Measurements from ENCODE around the gene GPBP1. TPM values are rescaled to one million over a fixed set of nuclear protein-coding genes. Genes with fewer than 3 reads are reported as not detected.
"Not testable (repeated sequence)": the region's sequence is repeated elsewhere in the genome, so short reads cannot be mapped to it uniquely, and the experiment has no call there.

The GPBP1 gene
- total and polyA plus RNA-seq, 12 donors = 38.7 to 131 (median 81.7) TPM

DNA sequence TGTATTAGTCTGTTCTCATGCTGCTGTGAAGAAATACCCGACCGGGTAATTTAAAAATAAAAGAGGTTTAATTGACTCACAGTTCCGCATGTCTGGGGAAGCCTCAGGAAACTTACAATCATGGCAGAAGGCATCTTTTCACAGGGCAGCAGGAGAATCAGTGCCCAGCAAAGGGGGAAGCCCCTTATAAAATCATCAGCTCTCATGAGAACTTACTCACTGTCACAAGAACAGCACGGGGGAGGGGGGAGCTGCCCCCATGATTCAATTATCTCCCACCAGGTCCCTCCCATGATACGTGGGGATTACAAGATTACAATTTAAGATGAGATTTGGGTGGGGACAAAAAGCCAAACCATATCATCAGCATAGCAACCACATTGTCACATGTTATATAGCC, 102.5 kb downstream of the GPBP1 start:
- intact Hi-C loops (cut with DNase I) = loop anchor here (5.0 to 10.0 kb wide), 3 partner anchors 372 to 1002 kb away; partner anchors contain the start of gene SETD9 (in 1 of the 2)
- Histone ChIP-seq H3K4me1 (replicated peaks in 1 of 2) (no peaks in the 10 kb centered on the region), H3K36me3 (replicated peaks in 1 of 2) (no peaks in the 10 kb centered on the region), H3K27ac (no peak overlapping the region), H3K27me3 (no peaks in the 10 kb centered on the region), H3K4me3 (no peak overlapping the region), H3K9me3 (replicated peaks in 1 of 3) (no peaks in the 10 kb centered on the region)
- WGBS, 4 donors = 76 to 85% (median 79%) methylated on average over 5 of the region's 5 CpGs
- TF ChIP-seq CTCF (IDR thresholded peaks at IDR 0.05) (no peak), POLR2A (IDR thresholded peaks at IDR 0.05) (no peak)
- DNase-seq = no peak

- no peak overlapping the region for H3K4me3 ChIP-seq
- DNase-seq = no peak
- H3K9me3 ChIP-seq (replicated peaks in 1 of 3) = no peaks in the 10 kb centered on the region
- intact Hi-C loops (cut with DNase I) = loop anchor here (5.0 to 10.0 kb wide), 3 partner anchors 372 to 1002 kb away; partner anchors contain the start of gene SETD9 (in 1 of the 2)
- 42 to 71% (median 59%) methylated on average over 1 of the region's 1 CpG for WGBS, 4 donors
- TF ChIP-seq CTCF (IDR thresholded peaks at IDR 0.05) (peak; percentile 11 to 54 (median 46)), POLR2A (IDR thresholded peaks at IDR 0.05) (no peak)
- H3K27me3 ChIP-seq = no peaks in the 10 kb centered on the region
- H3K27ac ChIP-seq = no peak overlapping the region
- H3K36me3 ChIP-seq (replicated peaks in 1 of 2) = no peaks in the 10 kb centered on the region
- no peaks in the 10 kb centered on the region for H3K4me1 ChIP-seq (replicated peaks in 1 of 2)
These were observed 103.2 kb downstream of the GPBP1 start for GRCh38 chr5:57277085-57277484.

- no peaks in the 10 kb centered on the region for H3K36me3 ChIP-seq (replicated peaks in 1 of 2)
- no peak for TF ChIP-seq POLR2A (IDR thresholded peaks at IDR 0.05)
- no peak for TF ChIP-seq CTCF (IDR thresholded peaks at IDR 0.05)
- H3K27ac ChIP-seq = no peak overlapping the region
- DNase-seq = no peak
- H3K9me3 ChIP-seq (replicated peaks in 1 of 3) = no peaks in the 10 kb centered on the region
- H3K4me1 ChIP-seq (replicated peaks in 1 of 2) = no peaks in the 10 kb centered on the region
- WGBS, 4 donors = 54 to 66% (median 61%) methylated on average over 2 of the region's 2 CpGs
- no peak overlapping the region for H3K4me3 ChIP-seq
- no peaks in the 10 kb centered on the region for H3K27me3 ChIP-seq
- intact Hi-C loops (cut with DNase I) = no loop called here
These were observed 107.0 kb downstream of the GPBP1 start for GRCh38 chr5:57280853-57281252.

GRCh38 chr5:57285084-57285483, 111.2 kb downstream of the GPBP1 start:
- H3K9me3 ChIP-seq (replicated peaks in 1 of 3); H3K4me1 ChIP-seq (replicated peaks in 1 of 2); H3K4me3 ChIP-seq; H3K27me3 ChIP-seq; intact Hi-C loops (cut with DNase I); H3K27ac ChIP-seq; H3K36me3 ChIP-seq (replicated peaks in 1 of 2); DNase-seq: not testable (repeated sequence)
- WGBS, 4 donors = 95 to 96% (median 95%) methylated on average over 5 of the region's 5 CpGs

- H3K27ac ChIP-seq = no peak overlapping the region
- H3K27me3 ChIP-seq = no peaks in the 10 kb centered on the region
- H3K4me3 ChIP-seq = no peak overlapping the region
- no peak for DNase-seq
- intact Hi-C loops (cut with DNase I) = loop anchor here (10.0 kb wide), 3 partner anchors 143 to 583 kb away; no protein-coding TSS in a partner anchor
- WGBS, 4 donors = 92 to 94% (median 93%) methylated on average over 4 of the region's 4 CpGs
- no peaks in the 10 kb centered on the region for H3K36me3 ChIP-seq (replicated peaks in 1 of 2)
- H3K9me3 ChIP-seq (replicated peaks in 1 of 3) = no peaks in the 10 kb centered on the region
- no peaks in the 10 kb centered on the region for H3K4me1 ChIP-seq (replicated peaks in 1 of 2)
- no peak for TF ChIP-seq POLR2A (IDR thresholded peaks at IDR 0.05)
- TF ChIP-seq CTCF (IDR thresholded peaks at IDR 0.05) = no peak
These were observed 118.0 kb downstream of the GPBP1 start for GRCh38 chr5:57291894-57292293.

All from adrenal gland (tissue), 12 donors.